Brain pericyte (primary cell): Measurements from ENCODE around the gene FER.
"Not testable (repeated sequence)": the region's sequence is repeated elsewhere in the genome, so short reads cannot be mapped to it uniquely, and the experiment has no call there.

Experiments used
- DNase-seq: peaks from one replicate; pipeline ENCODE4 v3.0.0-alpha.2; 2012; ENCODE audit warnings: low read depth, low spot score

Gene FER

GRCh38 chr5:109030360-109031143 is 282.9 kb downstream of the FER start:
- DNase-seq, result no peak

DNA sequence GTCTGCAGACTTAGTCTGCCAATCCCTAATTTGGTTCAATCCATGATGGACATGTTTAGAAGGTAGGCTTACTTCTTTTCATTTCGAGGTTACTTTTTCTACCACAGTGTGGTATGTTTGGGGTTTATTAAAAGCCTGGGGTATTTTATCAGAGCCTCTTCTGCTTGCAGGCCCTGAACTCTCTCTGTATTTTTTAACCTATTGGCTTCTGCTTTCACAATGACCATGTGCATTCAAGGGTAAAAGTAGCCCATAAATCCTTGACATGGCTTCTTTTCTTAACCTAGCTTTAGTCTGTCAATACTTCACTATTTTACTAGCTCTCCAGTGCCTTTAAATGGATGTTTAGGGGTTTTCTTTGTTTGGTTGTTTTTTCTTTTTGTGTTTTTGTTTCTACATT is 286.6 kb downstream of the FER start:
- DNase-seq, result no peak

DNA sequence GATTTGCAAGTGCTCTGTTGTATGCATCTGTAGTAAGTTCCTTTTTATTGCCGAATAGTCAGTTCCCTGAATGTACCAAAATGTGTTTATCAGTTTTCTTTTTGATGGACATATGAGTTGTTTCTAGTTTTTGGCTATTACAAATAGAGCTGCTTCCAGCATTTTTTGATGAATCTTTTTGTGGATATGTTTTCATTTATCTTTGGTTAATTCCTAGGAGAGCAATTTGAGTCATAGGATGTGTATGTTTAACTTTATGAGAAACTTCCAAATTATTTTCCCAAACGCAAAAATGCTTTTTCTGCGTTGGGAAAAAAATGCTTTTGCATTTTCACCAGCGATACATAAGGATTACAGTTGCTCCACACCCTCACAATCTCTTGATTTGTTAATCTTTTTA is 287.7 kb downstream of the FER start:
- DNase-seq, result no peak

DNA sequence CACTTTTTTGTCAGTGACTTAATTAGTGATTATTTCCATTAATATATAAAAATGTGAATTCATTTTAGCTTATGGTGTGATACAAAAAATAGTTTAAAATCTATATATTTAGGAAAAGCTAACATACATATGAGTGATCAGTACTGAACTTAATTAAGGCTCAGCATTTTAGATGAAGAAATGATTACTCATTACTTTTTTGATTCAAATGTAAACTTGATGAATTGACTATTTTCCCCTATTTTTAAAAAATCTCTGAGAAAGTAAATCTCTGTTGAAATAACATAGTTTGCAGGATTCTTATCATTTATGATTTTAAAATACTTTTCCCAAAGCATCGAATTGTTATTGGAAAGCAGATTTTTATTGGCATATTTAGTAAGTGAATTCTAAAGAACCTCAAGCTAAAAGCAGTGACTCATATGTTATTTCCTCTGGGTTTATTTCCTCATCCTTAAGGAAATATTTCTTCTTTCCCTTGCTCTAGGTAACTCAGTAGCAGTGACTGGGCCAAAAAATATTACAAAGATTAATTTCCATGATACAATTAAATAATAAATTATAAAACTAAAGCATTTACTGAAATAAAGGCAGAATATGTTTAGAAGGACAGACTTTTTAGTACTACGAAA is 290.6 kb downstream of the FER start:
- no peak for DNase-seq

DNA sequence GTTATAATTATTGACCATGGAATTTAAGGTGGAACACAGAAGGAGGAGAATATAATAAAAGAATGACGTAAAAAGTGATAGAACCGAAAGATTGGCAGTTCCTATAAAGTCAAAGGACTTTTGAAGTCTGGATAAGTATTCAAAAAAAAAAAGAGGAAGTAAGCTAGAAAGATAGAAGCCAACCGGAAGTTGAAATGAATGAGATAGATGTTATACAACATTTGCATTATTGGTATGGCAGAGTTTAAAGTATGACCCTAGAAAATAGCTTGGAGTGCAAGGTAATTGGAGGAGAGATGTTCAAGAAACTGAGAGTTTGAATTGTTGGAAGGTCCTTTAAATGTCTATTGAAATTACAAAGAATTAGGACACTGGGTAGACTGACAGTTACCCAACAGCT is 293.6 kb downstream of the FER start:
- no peak for DNase-seq

- peak; percentile 11 for DNase-seq
Measured at GRCh38 chr5:109045710-109046109, 298.0 kb downstream of the FER start.

DNA sequence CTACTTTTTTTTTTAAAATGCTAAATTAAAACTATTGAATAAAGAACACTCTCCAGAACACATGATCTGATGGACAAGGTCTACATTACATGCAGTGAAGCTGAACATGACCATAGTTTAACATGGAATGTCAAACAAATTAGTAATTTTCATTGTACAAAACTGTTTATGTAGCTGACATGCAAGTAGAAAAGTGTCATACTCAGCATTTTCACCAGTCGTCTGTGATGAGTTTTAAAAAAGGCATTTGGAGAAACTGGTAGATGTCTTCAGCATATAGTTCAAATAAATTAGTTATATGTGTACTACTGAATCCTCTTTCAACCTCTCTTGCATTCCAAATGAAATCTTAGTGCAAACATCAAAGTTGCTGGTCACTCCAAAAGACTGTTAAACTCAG is 301.9 kb downstream of the FER start:
- no peak for DNase-seq

GRCh38 chr5:109050321-109050720 is 302.6 kb downstream of the FER start:
- DNase-seq, result not testable (repeated sequence)

DNA sequence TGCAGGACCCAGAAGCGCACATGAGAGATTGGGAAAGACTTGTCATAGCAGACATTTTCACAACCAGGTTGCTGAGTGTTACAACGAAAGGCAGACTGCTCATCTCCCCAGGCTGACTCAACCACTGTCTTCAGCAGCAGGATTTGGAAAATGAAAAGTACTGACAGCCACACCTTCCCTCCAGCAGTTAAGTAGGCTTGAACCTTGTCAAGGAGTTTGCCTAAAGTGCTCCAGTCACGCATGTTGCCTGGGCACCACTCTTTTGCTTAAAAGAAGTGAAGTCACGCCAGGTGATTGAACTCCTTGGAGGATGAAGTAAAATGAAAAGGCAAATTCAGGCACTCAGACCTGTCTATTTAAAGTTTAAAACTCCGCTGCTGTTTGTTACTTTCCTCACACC is 304.5 kb downstream of the FER start:
- DNase-seq, result not testable (repeated sequence)

- DNase-seq, result no peak
Measured at GRCh38 chr5:109053995-109054417, 306.3 kb downstream of the FER start.

GRCh38 chr5:109060378-109061025 is 312.8 kb downstream of the FER start:
- no peak for DNase-seq

- DNase-seq, result no peak
Measured at GRCh38 chr5:109062664-109063063, 315.0 kb downstream of the FER start.

DNA sequence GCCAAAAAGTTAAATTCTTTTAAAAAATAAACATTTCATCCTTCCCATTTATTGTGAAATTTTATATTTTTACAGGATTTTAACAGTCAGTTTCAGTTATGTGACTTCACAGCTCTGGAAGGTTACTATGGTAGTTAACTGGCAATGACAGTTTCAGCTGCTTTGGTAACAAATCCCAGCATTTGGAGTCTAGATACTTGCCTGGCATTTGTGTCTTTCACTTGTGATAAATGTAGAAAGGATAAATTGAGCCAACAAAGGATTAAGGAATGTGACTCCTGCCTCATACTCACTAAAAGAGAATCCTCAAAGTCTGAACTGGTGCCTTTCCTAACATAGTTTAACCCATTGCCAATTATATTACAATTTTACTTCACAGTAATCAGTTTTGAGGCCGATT is 315.5 kb downstream of the FER start:
- no peak for DNase-seq

GRCh38 chr5:109076741-109077140 is 329.0 kb downstream of the FER start:
- DNase-seq, result no peak

- no peak for DNase-seq
Measured at GRCh38 chr5:109078448-109078847, 330.8 kb downstream of the FER start.

DNA sequence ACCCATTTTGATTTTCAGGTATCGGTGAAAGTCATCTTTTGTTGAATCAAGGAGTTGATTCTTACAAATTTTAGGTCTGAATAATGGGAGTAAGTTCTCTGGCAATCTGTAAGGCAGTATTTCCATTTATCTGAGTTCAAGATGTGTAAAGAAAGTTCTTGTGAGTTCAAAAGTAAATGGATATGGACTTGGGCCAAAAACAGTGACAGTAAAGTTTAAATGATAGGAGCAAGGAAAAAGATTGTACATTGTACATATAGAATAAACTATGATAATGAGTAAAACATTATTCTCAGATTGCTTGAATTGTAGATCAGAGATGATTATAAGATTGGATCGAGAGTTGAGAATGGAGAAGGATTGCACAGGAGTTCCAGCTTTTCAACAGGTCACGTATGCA is 332.8 kb downstream of the FER start:
- no peak for DNase-seq

DNA sequence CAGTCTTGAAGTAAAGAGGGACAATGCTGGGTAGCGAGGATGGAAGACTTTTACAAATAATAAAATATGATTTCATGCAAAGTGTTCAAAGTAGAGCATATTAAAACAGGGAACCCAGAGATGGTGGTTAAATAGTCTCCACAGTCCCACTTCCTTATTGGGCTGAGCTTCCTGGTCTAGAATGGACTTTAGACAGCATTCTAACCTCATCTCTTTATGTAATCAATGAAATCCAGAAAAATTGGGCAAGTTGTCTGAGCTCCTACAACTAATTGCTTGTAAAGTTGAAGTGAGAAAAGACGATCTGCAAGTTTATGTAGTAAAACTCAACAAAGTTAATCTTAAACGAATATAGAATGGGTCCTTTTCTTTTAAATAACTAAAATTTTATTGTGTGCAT is 333.2 kb downstream of the FER start:
- DNase-seq, result no peak

DNA sequence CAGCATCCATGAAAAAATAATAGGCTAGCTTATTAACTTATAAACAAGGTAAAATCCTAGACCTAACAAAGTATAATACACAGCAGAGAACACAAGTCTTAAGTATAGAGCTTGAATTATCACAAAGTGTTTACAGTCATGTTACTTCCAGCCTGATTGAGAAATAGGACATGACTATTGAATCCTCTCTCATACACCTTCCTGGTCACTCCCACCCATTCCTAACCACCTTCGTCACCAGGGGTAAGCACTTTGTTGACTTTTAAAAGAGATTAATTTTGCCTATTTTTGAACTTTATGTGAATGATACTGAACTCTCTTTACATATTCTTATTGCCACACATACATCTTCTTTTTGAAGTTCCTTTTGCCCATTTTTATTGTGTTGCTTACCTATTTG is 336.2 kb downstream of the FER start:
- DNase-seq, result no peak

- DNase-seq, result no peak
Measured at GRCh38 chr5:109089191-109089590, 341.5 kb downstream of the FER start.

DNA sequence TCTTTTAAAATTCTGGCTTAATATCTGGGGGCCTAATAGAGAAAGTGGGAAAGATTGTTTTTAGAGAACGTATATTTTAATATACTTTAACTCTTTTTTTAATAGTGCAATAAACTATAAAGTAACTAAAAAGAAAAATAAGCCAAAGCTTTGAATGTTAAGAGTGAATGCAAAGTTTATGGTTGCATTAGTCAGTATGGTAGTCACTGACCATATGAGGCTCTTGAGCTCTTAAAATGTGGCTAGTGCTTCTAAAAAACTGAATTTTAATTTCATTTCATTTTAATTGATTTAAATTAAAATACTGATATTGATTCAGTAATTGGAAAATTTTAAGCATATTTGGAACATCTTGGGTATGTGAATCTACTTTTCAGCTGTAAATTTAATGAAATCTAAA is 351.4 kb downstream of the FER start:
- no peak for DNase-seq

- DNase-seq, result no peak
Measured at GRCh38 chr5:109100971-109101370, 353.3 kb downstream of the FER start.

- DNase-seq, result no peak
Measured at GRCh38 chr5:109102096-109102690, 354.5 kb downstream of the FER start.
